NCI-H1105 treated with DMSO at 0.1 percent for 48 hours (cell line): Measurements from ENCODE around the gene TMEM35A.
A peak's percentile ranks its signal among the peaks of the same experiment; 100 is the strongest.
"Not testable (repeated sequence)": the region's sequence is repeated elsewhere in the genome, so short reads cannot be mapped to it uniquely, and the experiment has no call there.

Experiments
- DNase-seq: peaks from one replicate; lab custom pipeline; 2025; lab: John Stamatoyannopoulos, UW

TMEM35A gene, protein sequence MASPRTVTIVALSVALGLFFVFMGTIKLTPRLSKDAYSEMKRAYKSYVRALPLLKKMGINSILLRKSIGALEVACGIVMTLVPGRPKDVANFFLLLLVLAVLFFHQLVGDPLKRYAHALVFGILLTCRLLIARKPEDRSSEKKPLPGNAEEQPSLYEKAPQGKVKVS

DNA sequence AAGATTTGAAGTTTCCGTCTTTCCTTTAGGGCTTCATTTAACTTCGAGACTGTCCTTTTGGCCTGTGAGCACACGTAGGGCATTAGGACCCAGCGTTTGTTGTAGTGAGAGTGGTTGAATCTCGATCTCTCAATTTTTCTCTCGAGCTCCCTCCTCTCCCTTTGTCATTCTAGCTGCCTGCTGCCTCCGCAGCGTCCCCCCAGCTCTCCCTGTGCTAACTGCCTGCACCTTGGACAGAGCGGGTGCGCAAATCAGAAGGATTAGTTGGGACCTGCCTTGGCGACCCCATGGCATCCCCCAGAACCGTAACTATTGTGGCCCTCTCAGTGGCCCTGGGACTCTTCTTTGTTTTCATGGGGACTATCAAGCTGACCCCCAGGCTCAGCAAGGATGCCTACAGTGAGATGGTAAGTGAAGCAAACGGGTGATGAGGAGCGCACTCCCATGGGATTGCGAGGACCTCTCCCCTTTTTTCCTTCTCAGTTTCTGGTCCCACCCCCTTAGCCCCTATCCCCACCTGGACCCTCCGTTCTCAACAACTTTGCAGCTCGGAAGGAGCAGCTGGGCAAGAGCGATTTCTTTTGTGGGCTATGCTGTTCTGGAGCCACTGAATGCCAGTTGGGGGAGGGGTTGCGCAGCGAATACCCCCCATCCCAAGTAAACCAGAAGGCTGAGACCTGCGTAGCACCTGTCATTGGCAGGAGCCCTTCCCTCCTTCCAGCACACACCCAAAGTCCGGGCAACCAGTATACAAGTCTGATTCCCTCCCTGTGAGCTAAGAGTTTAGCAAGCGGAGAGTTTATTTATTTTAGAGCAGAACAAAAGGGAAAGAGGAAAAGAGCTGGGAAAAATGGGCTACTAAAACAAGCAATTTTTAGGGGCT lies at the start of gene TMEM35A:
Gene TMEM35A (plus strand): TSS at position 164 of the 883 bp plus-strand sequence. CDS start 124 bp downstream, at position 288.
- DNase-seq: peak; percentile 21

DNA sequence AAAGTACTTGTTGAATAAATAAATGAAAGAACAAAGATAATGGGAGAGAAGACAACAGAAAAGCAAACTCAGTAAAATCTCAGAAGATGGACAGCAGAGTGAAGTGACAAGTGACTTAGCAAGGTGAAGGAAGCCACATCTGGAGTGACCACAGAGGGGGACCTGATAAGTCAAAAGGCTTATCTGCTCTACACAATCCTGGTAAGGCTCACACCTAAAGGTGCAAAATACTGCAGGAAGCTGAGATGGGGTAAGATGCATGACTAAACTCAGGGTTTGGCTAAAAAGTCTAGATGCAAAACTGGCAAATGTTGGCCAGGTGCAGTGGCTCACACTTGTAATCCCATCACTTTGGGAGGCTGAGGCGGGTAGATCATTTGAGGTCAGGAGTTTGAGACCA lies 49.0 kb upstream of the TMEM35A start:
- no peak for DNase-seq

DNA sequence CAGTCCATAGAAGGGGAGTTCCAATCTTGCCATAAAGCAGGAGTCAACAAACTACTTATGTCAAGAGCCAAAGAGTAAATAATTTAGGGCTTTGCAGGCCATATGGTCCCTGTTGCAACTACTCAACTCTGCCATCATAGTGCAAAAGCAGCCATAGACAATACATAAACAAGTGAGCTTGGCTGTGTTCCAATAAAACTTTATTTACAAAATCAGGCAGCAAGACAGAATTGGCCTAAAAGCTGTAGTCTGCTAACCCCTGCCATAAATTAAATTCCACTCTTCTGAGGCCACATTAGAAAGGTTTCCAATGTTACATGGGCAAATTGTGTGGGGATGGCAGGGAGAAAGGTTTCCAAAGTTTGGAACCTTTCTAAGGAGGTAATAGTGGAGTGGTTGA lies 41.4 kb upstream of the TMEM35A start:
- no peak for DNase-seq

DNA sequence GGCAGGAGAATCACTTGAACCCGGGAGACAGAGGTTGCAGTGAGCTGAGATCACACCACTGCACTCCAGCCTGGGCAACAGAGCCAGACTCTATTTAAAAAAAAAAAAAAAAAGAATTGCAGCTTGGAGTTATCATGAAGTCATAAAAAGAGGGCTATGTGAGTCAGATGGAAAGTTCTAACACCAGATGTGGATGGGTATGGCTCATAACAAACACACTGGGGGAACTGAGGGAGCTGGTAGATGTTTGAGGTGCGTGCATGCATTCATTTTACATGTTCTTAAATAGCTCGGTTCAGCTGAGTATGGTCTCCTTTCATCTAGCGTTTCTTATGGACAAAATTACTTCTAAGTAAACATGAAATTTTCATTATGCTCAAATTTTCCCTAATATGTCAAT lies 38.5 kb upstream of the TMEM35A start:
- DNase-seq: no peak

DNA sequence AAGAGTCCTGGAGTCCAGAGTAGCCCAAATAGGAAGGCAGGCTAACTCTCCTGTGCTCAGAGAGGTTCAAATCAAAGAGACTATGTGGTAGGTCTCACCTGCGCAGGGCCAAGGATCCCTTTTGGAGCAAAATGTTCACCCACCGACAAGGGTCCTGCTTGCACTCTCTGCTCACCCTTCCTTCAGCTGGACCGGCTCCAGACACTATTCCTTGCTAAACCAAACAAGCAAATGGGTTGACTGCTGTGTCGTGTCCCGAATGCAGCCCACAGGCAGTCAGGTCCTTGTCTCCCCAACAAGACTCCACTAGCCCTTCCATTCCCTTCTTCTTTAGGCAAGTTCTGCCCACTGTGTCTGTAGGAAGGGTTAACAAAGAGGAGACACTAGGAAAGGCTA lies 27.5 kb upstream of the TMEM35A start:
- no peak for DNase-seq

DNA sequence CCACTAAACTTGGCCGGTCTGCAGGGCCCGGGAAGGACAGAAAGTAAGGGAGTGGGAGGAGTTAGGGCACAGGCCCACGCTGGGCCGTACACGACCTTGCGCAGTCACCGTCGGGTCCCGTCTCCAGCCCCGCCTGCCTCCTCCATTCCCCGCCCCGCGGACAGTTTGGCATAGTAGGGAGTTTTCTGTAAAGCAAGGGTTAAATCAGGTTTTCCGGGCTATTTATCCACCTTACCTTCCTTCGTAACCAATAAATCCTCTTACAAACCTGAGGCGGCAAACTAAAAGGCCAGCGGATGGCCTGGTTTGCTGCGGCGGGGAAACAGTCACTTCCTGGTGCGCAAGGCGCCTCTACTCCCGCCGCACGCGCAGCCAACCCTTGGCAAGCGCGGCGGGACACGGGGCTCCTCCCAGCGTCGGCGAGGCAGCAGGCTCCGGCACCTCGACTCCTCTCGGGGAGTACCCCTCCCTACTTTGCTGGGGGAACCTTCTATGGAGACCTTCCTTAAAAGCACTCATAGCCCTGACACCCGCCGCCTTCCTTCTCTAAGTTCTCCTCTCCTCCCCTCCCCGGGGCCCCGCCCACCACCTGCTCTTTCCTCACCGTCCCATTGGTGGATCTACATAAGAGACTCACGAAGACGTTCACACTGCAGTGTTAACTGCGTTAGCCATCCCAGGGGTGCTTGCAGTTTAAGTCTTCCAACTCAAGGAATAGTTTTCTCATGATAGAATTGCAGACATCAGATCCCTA lies 27.0 kb upstream of the TMEM35A start, which contains the start of gene TRMT2B:
Gene TRMT2B (minus strand): TSS at position 563 of the 754 bp plus-strand sequence. CDS start 9,822 bp downstream, outside the sequence.
- peak; percentile 51 for DNase-seq

DNA sequence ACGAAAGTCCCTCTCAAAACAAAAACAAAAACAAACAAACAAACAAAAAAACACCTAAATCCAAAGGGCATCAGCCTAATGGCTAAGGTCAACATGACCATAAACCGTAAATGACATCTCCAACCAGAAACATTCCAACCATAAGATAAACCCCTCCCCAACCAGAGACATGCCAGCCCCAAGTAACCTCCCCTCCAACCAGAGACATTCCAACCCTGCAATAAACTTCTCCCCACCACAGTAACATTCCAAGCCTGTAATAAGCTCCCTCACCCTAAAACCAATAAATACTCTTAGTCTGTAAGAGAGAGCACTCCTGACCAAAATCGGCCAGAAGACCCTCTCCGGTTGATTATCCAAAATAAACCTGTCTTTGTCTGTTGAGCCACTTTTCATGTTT lies 22.1 kb upstream of the TMEM35A start:
- DNase-seq: not testable (repeated sequence)

DNA sequence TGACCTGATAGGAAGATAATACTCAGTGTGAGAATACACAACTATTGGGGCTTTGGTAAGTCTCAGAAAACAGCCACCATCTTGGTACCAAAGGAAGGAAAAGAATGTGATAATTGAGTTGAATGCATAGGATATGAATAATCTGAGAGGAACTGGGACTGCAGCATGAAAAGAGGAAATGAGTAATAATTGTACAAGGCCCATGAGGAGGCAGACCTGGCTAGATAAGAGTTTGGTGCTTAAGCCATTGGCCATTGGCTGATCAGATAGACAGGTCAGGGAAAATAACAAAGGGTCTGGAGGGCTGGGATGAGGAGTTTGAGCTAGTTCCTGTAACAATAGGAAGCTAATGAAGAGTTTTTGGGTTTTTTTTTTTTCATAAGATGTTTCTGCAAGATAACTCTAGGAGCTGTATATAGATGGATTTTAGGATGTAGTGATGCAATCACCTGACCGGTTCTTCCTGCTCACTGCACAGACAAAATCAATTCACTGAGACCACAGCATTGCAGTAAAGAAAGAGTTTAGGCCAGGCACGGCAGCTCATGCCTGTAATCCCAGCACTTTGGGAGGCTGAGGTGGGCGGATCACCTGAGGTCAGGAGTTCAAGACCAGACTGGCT lies 21.5 kb upstream of the TMEM35A start:
- DNase-seq: no peak

DNA sequence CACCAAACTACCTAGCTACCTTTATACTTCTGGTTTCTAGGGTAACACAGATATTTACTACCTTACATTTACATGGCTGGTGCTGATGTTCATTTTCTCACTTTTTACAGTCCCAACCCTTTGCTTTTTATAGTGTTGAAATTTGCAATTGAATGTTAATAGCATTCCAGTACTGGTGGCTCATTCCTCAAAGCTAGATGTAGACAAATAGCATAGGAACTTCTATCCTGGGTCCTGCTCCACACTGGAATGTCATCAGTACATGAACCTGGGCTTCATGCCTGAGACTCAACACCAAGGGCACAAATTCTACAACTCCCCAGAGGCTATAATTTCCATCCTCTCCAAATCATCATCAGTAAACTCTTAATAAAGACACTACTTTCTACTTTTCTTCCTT lies 16.5 kb upstream of the TMEM35A start:
- DNase-seq: no peak

DNA sequence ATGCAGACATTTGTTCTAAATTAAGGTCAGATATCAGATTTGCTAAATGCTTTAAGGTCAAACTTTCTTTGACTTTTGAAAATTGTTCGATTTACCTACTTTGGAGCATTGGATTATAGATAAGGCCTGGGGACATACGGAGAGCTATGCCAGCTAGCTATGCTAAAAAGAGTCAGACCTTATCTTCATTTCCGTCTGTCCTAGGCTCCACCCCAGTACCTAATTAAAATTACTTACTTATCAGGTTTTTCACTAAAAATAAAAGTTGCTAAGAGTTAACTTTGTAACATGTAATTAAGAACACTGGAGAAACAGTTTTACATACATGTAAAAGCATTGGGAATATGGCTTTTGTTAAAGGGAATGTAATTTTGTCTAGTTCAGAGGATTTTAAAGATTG lies 7.1 kb upstream of the TMEM35A start:
- no peak for DNase-seq

DNA sequence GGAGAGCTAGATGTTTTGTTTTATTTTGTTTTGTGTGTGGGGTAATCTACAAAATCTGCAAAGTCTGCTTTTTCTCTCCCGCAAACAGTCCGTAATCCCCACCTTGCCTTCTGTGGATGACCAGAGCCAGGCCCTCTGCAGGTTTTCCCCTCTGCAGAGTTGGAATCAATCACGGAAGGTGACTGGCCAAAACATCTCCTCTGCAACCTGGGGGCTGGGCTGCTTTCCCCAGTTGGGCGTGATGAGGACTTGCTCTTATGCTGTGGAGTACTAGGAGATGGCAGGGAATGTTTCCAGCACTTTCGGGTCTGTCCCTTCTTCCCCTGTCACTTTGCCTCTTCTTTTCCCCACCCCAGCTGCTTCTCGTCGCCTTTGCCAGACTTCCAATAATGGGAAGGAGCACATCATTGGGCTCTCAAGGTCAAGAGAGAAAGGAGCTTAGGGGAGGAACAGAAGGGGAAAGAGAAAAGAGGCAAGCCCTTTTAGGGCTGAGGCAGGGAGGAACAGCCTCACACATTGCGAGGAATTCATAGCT lies 1.1 kb downstream of the TMEM35A start:
- no peak for DNase-seq

DNA sequence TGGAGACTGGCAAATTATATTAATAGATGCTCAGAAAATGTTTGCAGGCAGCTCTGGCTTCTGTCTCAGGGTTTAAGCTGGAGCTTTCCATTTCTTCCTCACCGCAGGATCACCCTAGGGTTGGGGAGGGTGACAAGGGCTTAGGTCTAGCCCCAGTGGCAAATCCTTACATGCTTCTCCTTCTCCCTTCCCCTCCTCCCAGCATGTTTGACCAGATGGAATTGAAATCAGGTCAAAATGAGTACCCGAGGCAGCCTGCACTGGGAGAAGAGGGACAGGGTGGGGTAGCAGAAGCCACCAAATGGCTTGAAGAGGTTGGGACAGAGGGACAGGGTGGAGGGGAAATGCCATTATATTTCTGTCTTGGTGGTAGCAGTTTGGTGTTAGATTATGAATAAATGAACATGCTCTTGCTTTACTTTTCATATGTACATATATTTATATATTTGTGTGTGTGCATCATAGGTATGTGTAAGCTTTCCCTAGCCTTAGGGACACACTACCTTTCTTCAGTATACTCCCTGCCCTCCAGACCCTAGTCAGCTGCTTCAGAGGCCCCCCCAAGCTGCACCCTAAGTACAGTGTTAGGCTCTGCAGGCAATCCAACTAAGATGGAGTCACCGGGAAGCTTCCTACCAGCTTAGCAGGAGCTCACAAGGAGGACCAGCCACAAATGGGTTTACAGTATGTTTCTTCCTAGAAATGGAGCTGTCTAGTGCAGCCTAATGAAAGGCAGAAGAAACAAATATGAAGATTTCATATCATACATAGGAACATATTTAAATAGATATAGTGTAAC lies 1.8 kb downstream of the TMEM35A start:
- no peak for DNase-seq

DNA sequence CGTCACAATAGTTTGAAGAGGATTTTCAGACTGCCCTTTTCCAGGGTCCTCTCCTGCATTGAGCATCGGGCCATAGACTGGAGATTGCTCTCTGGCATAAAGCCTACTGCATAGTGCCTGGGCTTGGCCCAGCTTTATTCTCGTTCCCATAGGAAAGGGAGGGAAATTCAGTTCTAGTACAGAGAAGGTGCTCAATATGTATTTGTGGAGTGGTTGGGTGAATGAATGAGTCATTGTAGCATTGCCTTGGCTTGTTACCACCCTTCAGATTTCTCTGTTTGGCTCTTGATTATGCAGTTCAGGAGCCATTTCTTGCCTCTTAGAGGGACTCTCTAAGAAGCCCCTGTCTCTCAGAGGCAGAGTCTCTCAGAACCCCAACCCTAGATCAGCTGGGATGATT lies 2.6 kb downstream of the TMEM35A start:
- DNase-seq: no peak

DNA sequence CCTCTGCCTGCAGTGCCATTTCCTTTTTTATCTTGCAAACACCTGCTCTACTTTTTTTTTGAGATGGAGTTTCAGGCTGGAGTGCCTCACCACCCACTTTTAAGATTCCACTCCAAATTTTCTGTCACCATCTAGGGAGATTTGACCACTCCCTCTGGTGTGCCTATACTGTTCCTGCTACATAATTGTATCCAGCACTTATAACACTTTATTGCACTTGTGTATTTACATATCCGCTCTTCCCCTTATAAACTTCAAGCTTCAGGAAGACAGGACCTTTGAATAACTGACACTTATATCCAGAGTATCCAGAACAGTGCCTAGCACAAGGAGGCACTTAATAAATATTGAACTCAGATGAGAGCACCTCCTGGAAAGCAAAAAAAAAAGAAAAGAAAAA lies 13.1 kb downstream of the TMEM35A start:
- no peak for DNase-seq

DNA sequence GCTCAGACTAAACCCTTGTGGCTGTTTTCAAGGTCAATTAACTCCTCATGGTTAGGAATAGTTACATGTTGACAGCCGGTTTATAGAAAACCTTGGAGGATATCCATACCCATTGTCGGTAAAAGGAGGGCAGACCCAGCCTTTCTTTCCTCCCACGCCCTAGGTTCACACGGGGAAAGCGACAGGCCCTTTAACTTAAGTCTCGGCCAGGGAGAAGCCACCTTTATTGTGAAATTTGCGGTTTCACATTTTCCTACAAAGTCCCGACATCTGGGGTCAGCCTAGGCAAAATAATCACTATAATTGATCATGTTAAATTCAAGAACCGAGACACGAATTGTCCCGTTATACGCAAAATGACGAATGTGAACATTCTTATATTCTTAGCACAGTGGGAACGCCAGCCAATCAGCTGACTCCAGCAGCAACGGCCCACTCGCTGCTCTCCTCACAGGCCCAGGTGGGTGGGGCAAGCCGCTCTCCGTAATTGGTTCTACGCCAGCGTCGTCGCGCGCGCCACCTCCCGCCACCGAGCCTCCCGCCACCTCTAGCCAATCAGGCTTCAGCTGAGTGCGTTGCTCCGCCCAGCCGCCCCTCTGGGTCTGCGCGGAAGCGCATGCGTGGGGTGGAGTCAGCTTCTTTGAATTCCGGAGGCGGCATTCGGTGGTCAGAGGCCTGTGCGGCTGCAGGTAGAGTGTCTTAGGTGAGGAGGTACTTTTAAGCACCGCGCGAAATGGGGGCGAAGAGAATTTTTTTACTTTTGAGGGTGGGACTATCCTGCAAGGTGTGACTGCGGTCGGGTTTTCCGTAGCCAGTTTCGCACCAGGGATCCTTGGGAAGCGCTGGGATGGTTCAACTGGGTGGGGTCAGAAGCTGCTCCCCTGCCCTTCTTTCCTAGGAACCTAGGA lies 19.1 kb downstream of the TMEM35A start, which contains the start of gene CENPI:
Gene CENPI (plus strand): TSS at position 659 of the 908 bp plus-strand sequence. CDS start 2,867 bp downstream, outside the sequence.
- DNase-seq: peak; percentile 89

DNA sequence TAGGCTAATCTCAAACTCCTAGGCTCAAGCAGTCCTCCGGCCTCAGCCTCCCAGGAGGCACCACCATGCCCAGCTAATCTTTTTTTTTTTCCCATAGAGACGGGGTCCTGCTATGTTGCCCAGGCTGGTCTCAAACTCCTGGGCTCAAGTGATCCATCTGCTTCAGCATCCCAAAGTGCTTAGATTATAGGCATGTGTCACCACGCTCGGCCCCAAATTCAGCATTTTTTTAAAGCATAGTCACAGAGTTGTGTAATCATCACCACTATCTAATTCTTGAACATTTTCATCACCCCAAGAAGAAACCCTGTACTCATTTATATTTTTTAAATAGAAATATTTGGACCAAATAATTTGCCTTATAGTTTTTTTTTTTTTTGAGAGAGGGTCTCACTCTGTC lies 29.6 kb downstream of the TMEM35A start:
- DNase-seq: no peak

DNA sequence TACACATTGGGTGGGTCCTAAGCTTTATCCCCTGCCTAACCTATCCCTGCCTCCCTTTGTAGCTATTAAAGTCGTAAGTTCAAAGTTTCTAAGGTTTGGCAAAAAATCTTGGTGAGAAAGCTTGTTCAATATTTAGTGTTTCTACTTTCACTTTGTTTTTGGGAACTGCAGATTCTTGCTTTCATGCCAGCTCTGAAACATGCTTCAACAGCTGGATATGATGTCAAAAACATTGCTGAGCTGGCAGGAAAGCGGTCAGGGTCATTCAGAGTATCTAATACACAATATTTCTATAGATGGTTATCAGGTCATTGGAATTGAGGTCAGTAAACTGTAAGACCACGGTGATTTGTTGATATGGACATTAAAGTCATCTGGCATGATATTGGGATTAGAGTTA lies 39.0 kb downstream of the TMEM35A start:
- DNase-seq: no peak

DNA sequence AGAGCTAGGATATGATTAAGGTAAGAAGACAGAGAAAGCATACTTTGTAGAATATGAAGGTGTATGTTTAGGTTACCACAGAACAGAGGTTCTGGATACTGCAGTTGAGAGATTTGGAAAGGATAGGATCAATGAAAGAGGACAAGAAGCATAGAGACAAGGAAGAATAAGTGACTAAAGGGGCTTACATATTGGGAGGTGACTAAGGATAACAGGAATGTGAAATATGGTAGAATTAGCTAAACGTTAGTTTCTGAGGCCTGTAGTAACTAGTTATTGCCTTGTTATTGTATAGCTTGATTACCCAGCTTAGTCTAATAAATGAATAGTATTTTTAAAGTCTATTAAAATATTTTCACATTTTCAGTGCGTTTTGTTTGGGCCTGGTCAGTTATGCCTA lies 57.6 kb downstream of the TMEM35A start:
- DNase-seq: no peak
